IPS-18c (cell line): Measurements from ENCODE around the gene DRC7.

Source experiments
- H3K4me3 ChIP-seq: 2 replicates; pipeline ENCODE4 v1.7.0; 2013; ENCODE audit warnings: low read depth, mild to moderate bottlenecking, low read length, moderate library complexity; ENCODE audit not compliant: insufficient read depth
- H3K9me3 ChIP-seq: one replicate; pipeline ENCODE4 v1.6.1; 2013; ENCODE audit warnings: mild to moderate bottlenecking, low read length, moderate library complexity; ENCODE audit not compliant: control insufficient read depth, insufficient read depth

The DRC7 gene

GRCh38 chr16:57758331-57759117, 63.9 kb downstream of the DRC7 start:
- H3K9me3 ChIP-seq = no peaks in the 10 kb centered on the region
- no peak overlapping the region for H3K4me3 ChIP-seq

DNA sequence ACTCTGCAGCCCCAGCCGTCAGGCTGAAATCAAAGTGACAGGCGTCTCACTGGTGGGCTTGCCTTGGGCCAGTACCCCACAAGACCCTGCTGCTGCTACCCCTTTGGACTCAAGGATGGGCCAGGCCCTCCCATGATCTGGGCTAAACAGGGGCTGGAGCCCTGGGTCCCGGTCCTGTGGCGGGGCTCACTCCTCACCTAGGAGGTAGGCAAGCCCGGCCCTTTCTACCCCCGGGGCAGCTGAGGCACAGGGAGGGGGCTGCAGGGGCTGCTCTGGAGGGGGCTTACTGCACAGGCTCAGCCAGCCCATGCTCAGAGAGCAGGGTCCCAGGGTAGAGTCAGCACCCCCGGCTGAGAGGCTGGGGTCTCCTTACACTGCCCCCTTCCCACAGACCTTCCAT, 64.5 kb downstream of the DRC7 start:
- H3K9me3 ChIP-seq = no peaks in the 10 kb centered on the region
- H3K4me3 ChIP-seq = no peak overlapping the region

GRCh38 chr16:57759541-57760356, 65.1 kb downstream of the DRC7 start:
- H3K4me3 ChIP-seq = no peak overlapping the region

GRCh38 chr16:57760357-57761160, 66.0 kb downstream of the DRC7 start:
- Histone ChIP-seq H3K4me3 (no peak overlapping the region), H3K9me3 (no peaks in the 10 kb centered on the region)

More at GRCh38 chr16:57759541-57760356, 65.1 kb downstream of the DRC7 start:
- no peaks in the 10 kb centered on the region for H3K9me3 ChIP-seq

DNA sequence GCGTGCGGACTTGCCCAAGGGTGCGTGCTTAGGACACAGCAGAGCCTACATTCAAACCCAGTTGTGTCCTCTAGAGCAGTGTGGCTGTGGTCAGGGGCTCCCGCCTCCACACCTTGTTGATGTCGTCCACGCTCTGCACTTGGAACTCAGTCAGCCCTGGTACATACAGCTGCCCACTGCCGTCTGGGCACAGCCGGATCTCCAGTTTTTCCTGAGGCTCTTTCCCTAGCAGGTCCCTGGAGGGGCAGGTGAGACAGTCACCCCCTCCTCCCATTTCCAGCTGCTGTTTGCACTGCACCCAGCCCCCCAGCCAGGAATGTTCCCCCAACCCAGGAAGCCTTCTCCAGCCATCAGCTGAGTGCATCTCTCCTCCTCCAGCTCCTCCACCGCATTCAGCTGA, 66.7 kb downstream of the DRC7 start:
- Histone ChIP-seq H3K9me3 (no peaks in the 10 kb centered on the region), H3K4me3 (no peak overlapping the region)

DNA sequence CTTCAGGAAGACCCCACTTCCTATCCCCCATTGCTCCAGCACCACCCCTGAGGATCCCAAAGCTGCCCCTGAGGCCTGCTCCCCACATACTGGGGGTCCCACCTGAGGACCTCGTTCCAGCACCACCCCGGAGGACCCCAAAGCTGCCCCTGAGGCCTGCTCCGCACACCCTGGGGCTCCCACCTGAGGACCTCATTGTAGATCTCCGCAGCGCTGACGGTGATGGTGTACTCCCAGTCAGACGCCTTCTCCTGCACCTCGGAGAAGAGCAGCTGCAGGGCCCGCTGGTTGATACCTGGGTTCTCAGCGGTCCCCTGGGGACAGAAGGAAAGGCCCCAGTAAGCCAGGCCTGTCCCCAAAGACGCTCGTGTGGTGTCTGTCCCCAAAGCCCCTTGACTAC, 67.4 kb downstream of the DRC7 start:
- no peak overlapping the region for H3K4me3 ChIP-seq
- H3K9me3 ChIP-seq = no peaks in the 10 kb centered on the region

GRCh38 chr16:57762365-57763040, 67.9 kb downstream of the DRC7 start:
- no peaks in the 10 kb centered on the region for H3K9me3 ChIP-seq
- no peak overlapping the region for H3K4me3 ChIP-seq

DNA sequence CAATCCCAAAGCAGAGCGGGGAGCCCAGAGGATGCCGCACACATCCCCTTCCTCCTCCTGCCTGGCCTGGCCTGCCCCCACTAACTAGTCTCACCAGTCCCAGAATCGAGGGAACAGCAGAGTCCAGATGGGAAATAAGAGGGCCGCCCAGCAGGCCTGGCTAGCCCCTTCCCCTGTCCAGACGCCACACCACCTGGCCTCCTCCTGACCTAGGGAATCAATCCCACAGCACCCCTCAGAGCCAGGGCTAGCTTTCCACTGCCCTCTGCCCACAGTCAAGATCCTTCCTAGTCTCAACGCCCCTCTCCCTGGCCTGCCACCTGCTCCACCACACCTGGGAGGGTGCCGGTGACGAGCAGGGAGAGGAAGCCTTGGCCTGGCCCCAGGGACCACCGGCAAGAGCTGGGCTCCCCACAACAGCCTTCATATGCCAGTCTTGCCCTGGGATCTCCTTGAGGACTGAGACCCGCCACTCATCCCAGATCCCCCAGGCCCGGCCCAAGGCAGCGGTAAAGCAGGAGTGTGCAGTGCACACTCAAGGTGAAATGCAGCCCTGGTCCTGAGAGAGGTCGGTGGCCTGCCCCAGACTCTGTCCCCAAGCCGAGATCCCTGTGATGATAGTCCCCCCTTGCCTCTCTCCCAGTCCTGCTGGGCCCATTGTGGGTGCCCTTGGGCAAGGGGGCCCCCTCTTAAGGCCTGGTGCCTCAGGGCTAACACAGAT, 68.8 kb downstream of the DRC7 start:
- no peak overlapping the region for H3K4me3 ChIP-seq
- H3K9me3 ChIP-seq = no peaks in the 10 kb centered on the region

DNA sequence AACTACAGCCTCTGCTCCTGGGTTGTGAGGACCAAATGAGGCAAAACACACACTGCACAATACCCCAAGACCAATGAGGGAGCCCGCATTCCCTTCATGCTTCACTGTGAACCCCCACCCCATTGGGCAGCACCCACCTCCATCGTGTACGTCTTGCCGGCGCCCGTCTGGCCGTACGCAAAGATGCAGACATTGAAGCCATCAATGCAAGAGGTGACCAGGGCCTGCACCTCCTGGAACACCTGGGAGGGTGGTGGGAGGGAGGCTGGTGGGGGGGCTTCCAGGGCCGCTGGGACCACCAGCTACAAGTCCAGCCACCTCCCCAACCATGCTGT, 69.4 kb downstream of the DRC7 start:
- no peaks in the 10 kb centered on the region for H3K9me3 ChIP-seq
- no peak overlapping the region for H3K4me3 ChIP-seq

- Histone ChIP-seq H3K9me3 (no peaks in the 10 kb centered on the region), H3K4me3 (no peak overlapping the region)
Measured at GRCh38 chr16:57764341-57765159, 69.9 kb downstream of the DRC7 start.

- Histone ChIP-seq H3K4me3 (no peak overlapping the region), H3K9me3 (no peaks in the 10 kb centered on the region)
Measured at GRCh38 chr16:57765160-57765728, 70.6 kb downstream of the DRC7 start.

GRCh38 chr16:57766714-57767348, 72.2 kb downstream of the DRC7 start:
- no peak overlapping the region for H3K4me3 ChIP-seq
- no peaks in the 10 kb centered on the region for H3K9me3 ChIP-seq

DNA sequence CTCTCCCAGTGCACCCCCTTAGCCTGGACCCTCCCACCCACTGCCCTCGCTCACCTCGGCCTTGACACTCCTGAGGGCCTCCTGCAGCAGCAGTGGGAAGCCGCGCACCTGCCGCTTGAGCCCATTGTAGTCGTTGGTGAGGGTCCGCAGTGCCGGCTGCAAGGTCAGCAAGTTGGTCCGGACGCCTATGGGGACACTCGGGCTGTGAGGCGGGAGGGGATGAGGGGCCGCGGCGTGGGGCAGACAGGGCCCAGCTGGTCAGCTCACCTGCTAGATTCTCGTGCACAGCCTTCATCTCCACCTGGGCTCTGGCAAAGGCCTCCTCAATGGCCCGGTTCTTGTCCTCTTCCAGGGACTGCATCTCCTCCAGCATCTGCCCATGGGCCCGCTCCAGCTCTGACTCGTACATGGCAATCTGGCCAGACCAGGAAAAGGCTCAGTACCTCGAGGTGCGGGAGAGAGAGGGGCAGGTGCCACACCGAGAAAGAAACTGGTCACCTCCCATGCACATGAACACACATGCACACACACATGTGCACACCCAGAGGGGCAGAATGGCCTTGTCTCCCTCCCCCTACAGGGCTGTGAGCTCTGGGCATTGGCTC, 75.0 kb downstream of the DRC7 start:
- H3K4me3 ChIP-seq = no peak overlapping the region
- H3K9me3 ChIP-seq = no peaks in the 10 kb centered on the region

DNA sequence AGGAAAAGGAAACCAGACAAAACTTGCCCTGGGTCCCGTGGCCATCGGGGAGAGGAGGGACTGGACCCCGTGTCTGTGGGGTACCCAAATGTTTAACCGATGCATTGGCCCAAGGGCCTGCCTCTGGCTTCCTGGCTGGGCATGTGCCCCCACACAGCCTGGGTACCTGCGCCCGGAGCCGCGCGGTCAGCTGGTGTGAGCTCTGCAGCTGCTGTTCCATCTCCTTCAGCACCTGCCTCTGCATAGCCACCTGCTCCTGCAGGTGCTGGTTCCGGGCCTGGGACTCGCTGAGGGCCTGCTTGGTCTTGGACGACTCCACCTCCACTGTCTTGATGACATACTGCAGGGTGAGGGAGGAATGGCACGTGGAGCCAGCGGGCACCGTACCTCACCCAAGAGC, 75.8 kb downstream of the DRC7 start:
- H3K9me3 ChIP-seq = no peaks in the 10 kb centered on the region
- H3K4me3 ChIP-seq = no peak overlapping the region
